ENCODE measurements around the gene UBXN4. TPM values are rescaled to one million over a fixed set of nuclear protein-coding genes. Genes with fewer than 3 reads are reported as not detected.

Gene UBXN4
- total RNA-seq, 2 experiments from 2014 or later: 55.4 to 88.2 TPM

GRCh38 chr2:135728064-135728743 lies 13.5 kb upstream of the UBXN4 start:
- ChIA-PET CTCF (ENCODE audit: unreplicated experiment) (no interaction called here), POLR2A (interaction anchor here (0.6 to 1.0 kb wide), 3 partner anchors 12 to 31 kb away, joined by 3 to 7 read pairs (median 4); no protein-coding TSS in a partner anchor)
- Histone ChIP-seq H3K4me1 (ENCODE audit: insufficient read depth, low read length, poor library complexity, severe bottlenecking) (no peaks in the 10 kb centered on the region), H3K27ac (ENCODE audit: low read depth, low read length, poor library complexity, severe bottlenecking) (no peak overlapping the region), H3K9me3 (ENCODE audit: low read length) (no peaks in the 10 kb centered on the region), H3K36me3 (ENCODE audit: insufficient read depth, low read length) (peaks cover 42% of the 10 kb centered on the region), H4K20me1 (ENCODE audit: insufficient read depth, low read length) (no peaks in the 10 kb centered on the region), H3K4me2 (ENCODE audit: low read length) (no peak overlapping the region), H3K4me3 (ENCODE audit: low read depth, low read length, poor library complexity, severe bottlenecking) (no peak overlapping the region), H3K9me2 (ENCODE audit: insufficient read depth, low read length) (no peaks in the 10 kb centered on the region), H3K79me2 (ENCODE audit: insufficient read depth, low read depth, low read length) (no peaks in the 10 kb centered on the region), H2AFZ (ENCODE audit: low read length) (no peak overlapping the region)
- no TSS peak for BruUV-seq (replicated peaks)
- no peak for TF ChIP-seq EZH2phosphoT487 (IDR thresholded peaks at IDR 0.05; ENCODE audit: borderline replicate concordance, low read depth, low read length)
- no peak for TF ChIP-seq CTCF (conservative IDR thresholded peaks at IDR 0.05; ENCODE audit: low read length)
- intact Hi-C loops (cut with micrococcal nuclease; ENCODE audit: unreplicated experiment): no loop called here
- DNase-seq (ENCODE audit: low spot score): no peak

DNA sequence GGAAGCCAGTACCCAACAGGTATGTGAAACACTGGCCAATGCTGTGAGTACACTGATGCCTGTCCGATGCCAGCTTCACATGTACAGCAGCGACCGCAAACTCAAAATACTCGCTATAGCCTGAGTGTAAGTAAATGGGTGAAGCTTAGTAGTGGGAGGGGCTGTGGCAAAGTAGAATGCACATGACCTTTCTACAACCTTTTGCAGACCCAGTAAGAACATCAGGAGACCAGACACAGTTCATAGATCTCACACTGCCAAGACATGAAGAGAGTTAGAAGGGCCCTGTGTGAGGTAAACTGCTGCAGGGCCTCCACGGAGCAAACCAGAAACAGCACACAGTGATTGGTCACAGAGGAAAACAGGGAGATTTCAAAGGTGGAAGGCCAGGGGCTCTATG lies 9.1 kb upstream of the UBXN4 start:
- Histone ChIP-seq H3K27ac (ENCODE audit: low read depth, low read length, poor library complexity, severe bottlenecking) (no peak overlapping the region), H3K36me3 (ENCODE audit: insufficient read depth, low read length) (0 out of 2 replicates have a peak, but pooled peaks cover 4% of the 10 kb centered on the region), H3K79me2 (ENCODE audit: insufficient read depth, low read depth, low read length) (no peaks in the 10 kb centered on the region), H4K20me1 (ENCODE audit: insufficient read depth, low read length) (no peaks in the 10 kb centered on the region), H3K4me2 (ENCODE audit: low read length) (no peak overlapping the region), H3K9me2 (ENCODE audit: insufficient read depth, low read length) (no peaks in the 10 kb centered on the region), H3K9me3 (ENCODE audit: low read length) (no peaks in the 10 kb centered on the region), H2AFZ (ENCODE audit: low read length) (no peak overlapping the region), H3K4me1 (ENCODE audit: insufficient read depth, low read length, poor library complexity, severe bottlenecking) (no peaks in the 10 kb centered on the region), H3K4me3 (ENCODE audit: low read depth, low read length, poor library complexity, severe bottlenecking) (no peak overlapping the region)
- BruUV-seq (replicated peaks): no TSS peak
- ChIA-PET CTCF (ENCODE audit: unreplicated experiment) (no interaction called here), POLR2A (interaction anchor here (0.6 to 0.7 kb wide), 3 partner anchors 10 to 772 kb away, joined by 3 read pairs; no protein-coding TSS in a partner anchor)
- intact Hi-C loops (cut with micrococcal nuclease; ENCODE audit: unreplicated experiment): no loop called here
- no peak for TF ChIP-seq CTCF (conservative IDR thresholded peaks at IDR 0.05; ENCODE audit: low read length)
- TF ChIP-seq EZH2phosphoT487 (IDR thresholded peaks at IDR 0.05; ENCODE audit: borderline replicate concordance, low read depth, low read length): no peak
- no peak for DNase-seq (ENCODE audit: low spot score)

GRCh38 chr2:135733045-135733444 lies 8.6 kb upstream of the UBXN4 start:
- Histone ChIP-seq H3K4me2 (ENCODE audit: low read length) (no peak overlapping the region), H3K9me2 (ENCODE audit: insufficient read depth, low read length) (no peaks in the 10 kb centered on the region), H3K4me1 (ENCODE audit: insufficient read depth, low read length, poor library complexity, severe bottlenecking) (no peaks in the 10 kb centered on the region), H3K36me3 (ENCODE audit: insufficient read depth, low read length) (no peaks in the 10 kb centered on the region), H3K4me3 (ENCODE audit: low read depth, low read length, poor library complexity, severe bottlenecking) (no peak overlapping the region), H4K20me1 (ENCODE audit: insufficient read depth, low read length) (no peaks in the 10 kb centered on the region), H3K27ac (ENCODE audit: low read depth, low read length, poor library complexity, severe bottlenecking) (no peak overlapping the region), H3K79me2 (ENCODE audit: insufficient read depth, low read depth, low read length) (no peaks in the 10 kb centered on the region), H3K9me3 (ENCODE audit: low read length) (no peaks in the 10 kb centered on the region), H2AFZ (ENCODE audit: low read length) (no peak overlapping the region)
- intact Hi-C loops (cut with micrococcal nuclease; ENCODE audit: unreplicated experiment): no loop called here
- ChIA-PET CTCF (ENCODE audit: unreplicated experiment) (no interaction called here), POLR2A (interaction anchor here (0.6 kb wide), 1 partner anchor 102 kb away, joined by 4 read pairs; no protein-coding TSS in a partner anchor)
- TF ChIP-seq CTCF (conservative IDR thresholded peaks at IDR 0.05; ENCODE audit: low read length) (no peak), EZH2phosphoT487 (IDR thresholded peaks at IDR 0.05; ENCODE audit: borderline replicate concordance, low read depth, low read length) (no peak)
- BruUV-seq (replicated peaks): no TSS peak
- no peak for DNase-seq (ENCODE audit: low spot score)

Measured in OCI-LY7 (cell line).